ENCODE data around the gene MYO5A. TPM values are rescaled to one million over a fixed set of nuclear protein-coding genes. Genes with fewer than 3 reads are reported as not detected.

The MYO5A gene
- polyA plus RNA-seq, 1 of the 3 experiments (the other 2 are of a cell fraction), result 11.0 TPM

- Histone ChIP-seq H2AFZ (ENCODE audit: low read depth) (no peak overlapping the region), H3K4me2 (no peak overlapping the region), H3K27me3 (ENCODE audit: insufficient read depth) (no peaks in the 10 kb centered on the region), H3K4me3 (ENCODE audit: low read depth in 2 of 2, low read length in 1 of 2) (no peak overlapping the region), H3K4me1 (ENCODE audit: control insufficient read depth in 1 of 2, insufficient read depth in 2 of 2, low read depth in 1 of 2, low read length in 1 of 2) (peaks cover 3 to 25% of the 10 kb centered on the region in 2 experiments), H3K9me3 (no peaks in the 10 kb centered on the region), H3K9ac (no peak overlapping the region), H4K20me1 (ENCODE audit: insufficient read depth) (no peaks in the 10 kb centered on the region), H3K79me2 (ENCODE audit: insufficient read depth) (peaks cover 60% of the 10 kb centered on the region), H3K36me3 (replicated peaks in 1 of 2; ENCODE audit: control insufficient read depth in 1 of 2, insufficient read depth in 2 of 2, low read length in 1 of 2) (no peaks in the 10 kb centered on the region), H3K9me2 (no peaks in the 10 kb centered on the region), H3K27ac (ENCODE audit: low read depth in 2 of 2, low read length in 1 of 2) (no peak overlapping the region; a peak in 1 of 4 replicates), H3F3A (replicated peaks; ENCODE audit: insufficient read depth) (peaks cover 26% of the 10 kb centered on the region)
- 97% methylated on average over 2 of the region's 2 CpGs for WGBS (ENCODE audit: low lambda C conversion rate)
- no peak for TF ChIP-seq EP300 (IDR thresholded peaks at IDR 0.05; ENCODE audit: borderline replicate concordance in 1 of 2, low read depth in 1 of 2, low read length in 1 of 2)
- TF ChIP-seq SMC3 (IDR thresholded peaks at IDR 0.05; ENCODE audit: low read depth, low read length), result no peak
- TF ChIP-seq ELF1 (IDR thresholded peaks at IDR 0.05), result no peak
- no peak for TF ChIP-seq CHD2 (IDR thresholded peaks at IDR 0.05; ENCODE audit: low read length, partially characterized antibody)
- no peak for TF ChIP-seq MEF2A (IDR thresholded peaks at IDR 0.05; ENCODE audit: borderline replicate concordance, low read depth)
- no peak for TF ChIP-seq MAX (IDR thresholded peaks at IDR 0.05; ENCODE audit: low read depth)
- no peak for TF ChIP-seq PBX3 (IDR thresholded peaks at IDR 0.05)
- no peak for TF ChIP-seq FOXJ3 (CRISPR knock-in tag; IDR thresholded peaks at IDR 0.05)
- TF ChIP-seq TEAD4 (IDR thresholded peaks at IDR 0.05; ENCODE audit: borderline replicate concordance, insufficient read depth), result no peak
- TF ChIP-seq USF1 (IDR thresholded peaks at IDR 0.05; ENCODE audit: borderline replicate concordance, low read depth), result no peak
- TF ChIP-seq RAD21 (IDR thresholded peaks at IDR 0.05; ENCODE audit: low read length), result no peak
- no peak for TF ChIP-seq RXRA (IDR thresholded peaks at IDR 0.05; ENCODE audit: borderline replicate concordance, low read depth)
- no peak for TF ChIP-seq YY1 (IDR thresholded peaks at IDR 0.05; ENCODE audit: low read depth)
- no peak for TF ChIP-seq MXI1 (IDR thresholded peaks at IDR 0.05; ENCODE audit: low read depth, low read length)
- no peak for TF ChIP-seq GABPA (IDR thresholded peaks at IDR 0.05; ENCODE audit: low read depth)
- no peak for TF ChIP-seq SIN3A (IDR thresholded peaks at IDR 0.05; ENCODE audit: borderline replicate concordance, low read depth, low read length)
- no peak for DNase-seq
- ChIA-PET POLR2A (no interaction called here), CTCF (no interaction called here)
Observed at GRCh38 chr15:52485290-52485689, 43.4 kb downstream of the MYO5A start.

GRCh38 chr15:52483707-52484106, 45.0 kb downstream of the MYO5A start:
- ChIA-PET CTCF (interaction anchor here (1.0 kb wide), 1 partner anchor 19 kb away, joined by 3 read pairs; no protein-coding TSS in a partner anchor), POLR2A (no interaction called here)
- no peaks in the 10 kb centered on the region for H3K27me3 ChIP-seq (ENCODE audit: insufficient read depth)
- no peak for DNase-seq
- H4K20me1 ChIP-seq (ENCODE audit: insufficient read depth), result no peaks in the 10 kb centered on the region
- H3K36me3 ChIP-seq (replicated peaks in 1 of 2; ENCODE audit: control insufficient read depth in 1 of 2, insufficient read depth in 2 of 2, low read length in 1 of 2), result no peaks in the 10 kb centered on the region
- peaks cover 3 to 25% of the 10 kb centered on the region in 2 experiments for H3K4me1 ChIP-seq (ENCODE audit: control insufficient read depth in 1 of 2, insufficient read depth in 2 of 2, low read depth in 1 of 2, low read length in 1 of 2)
- WGBS (ENCODE audit: low lambda C conversion rate), result 51% methylated on average over 3 of the region's 3 CpGs
- peak overlapping the region in 1 of 2 experiments; percentile 75; a peak in 2 of 4 replicates for H3K27ac ChIP-seq (ENCODE audit: low read depth in 2 of 2, low read length in 1 of 2)
- peaks cover 26% of the 10 kb centered on the region for H3F3A ChIP-seq (replicated peaks; ENCODE audit: insufficient read depth)
- H3K9me3 ChIP-seq, result no peaks in the 10 kb centered on the region
- peak overlapping the region; percentile 20; the same call in 1 of the 2 replicates for H3K4me2 ChIP-seq
- no peak overlapping the region for H2AFZ ChIP-seq (ENCODE audit: low read depth)
- no peak overlapping the region for H3K4me3 ChIP-seq (ENCODE audit: low read depth in 2 of 2, low read length in 1 of 2)
- H3K9ac ChIP-seq, result no peak overlapping the region
- H3K79me2 ChIP-seq (ENCODE audit: insufficient read depth), result peaks cover 60% of the 10 kb centered on the region
- H3K9me2 ChIP-seq, result no peaks in the 10 kb centered on the region
- TF ChIP-seq MEF2A (IDR thresholded peaks at IDR 0.05; ENCODE audit: borderline replicate concordance, low read depth), result 0 out of 2 replicates have a peak, but pooled peaks have one; percentile 30
- TF ChIP-seq FOXM1 (IDR thresholded peaks at IDR 0.05; ENCODE audit: low read depth), result no peak
- TF ChIP-seq NFIC (IDR thresholded peaks at IDR 0.05; ENCODE audit: borderline replicate concordance), result peak; percentile 39
- TF ChIP-seq JUND (IDR thresholded peaks at IDR 0.05), result peak; percentile 34
- no peak for TF ChIP-seq MXI1 (IDR thresholded peaks at IDR 0.05; ENCODE audit: low read depth, low read length)
- peak; percentile 53; the same call in 1 of the 2 replicates for TF ChIP-seq TCF12 (IDR thresholded peaks at IDR 0.05)
- TF ChIP-seq FOSL2 (IDR thresholded peaks at IDR 0.05; ENCODE audit: borderline replicate concordance, low read depth), result peak; percentile 64
- TF ChIP-seq RAD21 (IDR thresholded peaks at IDR 0.05; ENCODE audit: low read length), result no peak
- no peak for TF ChIP-seq EZH2phosphoT487 (IDR thresholded peaks at IDR 0.05; ENCODE audit: borderline replicate concordance, low read depth)
- TF ChIP-seq MAX (IDR thresholded peaks at IDR 0.05; ENCODE audit: low read depth), result no peak
- no peak for TF ChIP-seq TAF1 (IDR thresholded peaks at IDR 0.05; ENCODE audit: borderline replicate concordance, low read depth, low read length)
- TF ChIP-seq ZBTB33 (IDR thresholded peaks at IDR 0.05; ENCODE audit: borderline replicate concordance, low read depth), result no peak
- no peak for TF ChIP-seq IRF3 (IDR thresholded peaks at IDR 0.05; ENCODE audit: low read depth, low read length)

Measured in SK-N-SH (cell line).